GM19193 (cell line): ENCODE measurements around the gene TMEM63C.

ENCODE experiments used
- POLR2A ChIP-seq: IDR thresholded peaks from 4 replicates; pipeline ENCODE4 v1.6.1; 2011; ENCODE audit not compliant: insufficient read depth, insufficient read length; ENCODE audit errors: extremely low read depth

Gene TMEM63C

DNA sequence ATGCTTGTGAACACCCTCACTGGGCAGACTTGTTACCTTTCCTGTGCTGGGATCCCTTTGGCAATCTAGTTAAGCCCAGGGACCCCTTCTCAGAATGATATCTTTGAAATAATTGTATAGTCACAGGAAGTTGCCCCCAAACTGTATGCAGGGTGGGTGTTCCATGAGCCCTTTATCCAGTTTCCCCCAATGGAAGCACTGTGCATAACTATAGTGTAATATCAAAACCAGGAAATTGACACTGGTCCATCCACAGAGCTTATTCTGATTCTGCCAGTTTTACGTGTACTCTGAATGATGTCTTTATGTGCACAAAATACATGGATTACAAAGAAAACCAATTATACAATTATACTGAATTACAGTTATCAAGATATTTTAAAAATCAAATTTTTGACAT lies 65.2 kb downstream of the TMEM63C start:
- no peak for TF ChIP-seq POLR2A

DNA sequence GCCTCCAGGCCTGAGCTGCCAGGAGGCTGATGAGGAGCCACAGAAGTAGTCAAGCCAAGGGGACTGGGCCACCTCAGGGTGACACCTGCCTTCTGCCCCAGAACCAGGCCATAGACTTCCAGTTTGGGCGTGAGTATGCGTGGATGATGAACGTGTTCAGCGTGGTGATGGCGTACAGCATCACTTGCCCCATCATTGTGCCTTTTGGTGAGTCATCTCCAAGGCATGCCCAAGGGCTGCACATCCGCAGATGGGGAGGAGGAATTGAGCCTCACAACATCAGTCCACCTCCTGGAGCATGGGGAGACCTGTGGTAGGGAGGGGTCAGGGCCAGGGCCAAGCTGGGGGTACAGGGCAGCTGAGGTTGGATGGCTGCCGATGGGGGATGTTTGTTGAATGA lies 67.1 kb downstream of the TMEM63C start:
- TF ChIP-seq POLR2A: no peak

DNA sequence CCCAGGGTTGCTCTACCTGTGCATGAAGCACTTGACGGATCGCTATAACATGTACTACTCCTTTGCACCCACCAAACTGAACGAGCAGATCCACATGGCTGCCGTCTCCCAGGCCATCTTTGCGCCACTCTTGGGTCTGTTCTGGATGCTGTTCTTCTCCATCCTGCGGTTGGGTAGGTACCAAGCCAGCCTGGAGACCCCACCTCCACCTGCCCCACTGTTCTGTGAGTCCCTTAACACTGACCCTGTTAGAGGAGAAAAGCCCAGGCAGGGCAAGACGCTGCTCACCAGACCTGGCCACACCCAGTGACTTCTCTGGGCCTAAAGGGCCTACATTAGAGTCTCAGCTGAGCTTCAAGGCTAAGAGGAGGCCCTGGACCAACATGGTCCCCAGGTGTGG lies 67.7 kb downstream of the TMEM63C start:
- TF ChIP-seq POLR2A: no peak

DNA sequence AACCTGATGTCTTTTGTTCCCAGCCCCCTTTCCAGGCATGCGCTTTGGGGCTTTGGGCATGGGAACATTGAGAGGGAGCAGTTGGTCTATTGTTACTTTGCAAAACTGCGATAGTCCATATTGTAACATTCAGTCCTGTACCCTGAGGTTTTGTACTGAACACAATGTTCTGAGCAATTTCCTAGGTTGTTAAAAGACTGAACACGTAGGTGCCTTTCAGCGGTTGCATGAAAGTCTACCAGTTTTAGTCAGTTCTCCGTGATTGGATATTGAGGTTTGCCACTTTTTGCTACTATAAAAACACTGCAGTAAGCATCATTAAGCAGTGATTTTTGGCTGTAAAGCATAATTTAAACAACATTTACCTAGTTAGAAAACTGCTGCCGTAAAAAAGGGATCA lies 69.3 kb downstream of the TMEM63C start:
- TF ChIP-seq POLR2A: no peak

DNA sequence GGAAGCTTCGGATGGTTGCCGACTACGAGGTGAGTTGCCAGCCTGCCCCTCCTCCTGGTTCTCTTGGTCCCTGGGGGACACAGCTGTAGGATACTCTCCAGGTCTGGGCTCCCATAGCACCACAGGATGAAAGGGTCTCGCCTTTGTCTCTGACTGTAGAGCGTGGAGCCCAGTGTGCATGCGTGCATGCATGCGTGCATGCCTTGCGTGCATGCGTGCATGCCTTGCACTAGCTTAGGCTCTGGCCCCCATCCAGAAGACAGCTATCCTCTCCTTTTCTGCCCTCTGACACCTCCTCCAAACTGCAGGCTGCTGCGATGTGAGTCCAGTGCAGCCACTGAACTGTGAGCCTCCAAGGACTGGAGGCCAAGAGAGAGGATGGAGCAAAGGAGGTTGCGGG lies 70.3 kb downstream of the TMEM63C start:
- no peak for TF ChIP-seq POLR2A

DNA sequence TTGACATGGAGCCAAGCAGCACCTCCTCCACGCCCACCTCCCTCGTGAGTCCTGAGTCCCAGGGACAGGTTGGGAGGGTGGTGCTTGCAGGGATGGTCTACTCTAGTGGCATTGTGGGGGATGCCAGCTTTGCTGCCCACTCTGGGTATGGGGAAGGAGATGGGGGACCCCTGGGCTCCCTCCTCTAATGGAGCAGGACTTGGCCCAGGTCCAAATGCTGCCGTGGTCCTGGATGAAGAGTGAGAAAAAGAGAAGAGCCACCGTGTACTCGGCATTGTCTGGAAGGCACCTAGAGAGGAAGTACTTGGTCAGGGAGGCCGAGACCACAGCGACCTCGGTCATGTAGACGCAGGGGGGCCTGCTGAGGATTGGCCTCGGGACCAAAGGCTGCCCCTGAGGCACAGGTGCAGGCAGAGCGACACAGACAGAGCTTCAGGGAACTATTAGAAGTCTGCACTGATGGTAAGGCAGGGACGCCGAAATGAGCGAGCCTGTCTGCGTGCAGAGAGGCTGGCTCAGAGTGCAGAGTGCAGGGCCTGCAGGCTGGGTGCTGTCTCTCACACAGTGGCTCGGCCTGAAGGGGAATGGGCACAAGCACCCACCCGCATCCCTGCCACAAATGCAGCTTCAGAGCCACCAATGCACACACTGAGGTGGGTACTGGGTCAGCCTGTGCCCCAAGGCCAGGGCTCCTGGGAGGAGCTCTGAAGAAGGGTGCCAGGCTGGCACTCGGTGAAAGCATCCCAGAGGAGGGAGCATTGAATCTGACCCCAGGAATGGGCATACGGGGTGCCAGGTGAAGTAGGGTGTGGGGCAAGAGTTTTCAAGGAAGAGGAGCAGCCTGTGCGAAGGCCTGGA lies 72.0 kb downstream of the TMEM63C start:
- no peak for TF ChIP-seq POLR2A

DNA sequence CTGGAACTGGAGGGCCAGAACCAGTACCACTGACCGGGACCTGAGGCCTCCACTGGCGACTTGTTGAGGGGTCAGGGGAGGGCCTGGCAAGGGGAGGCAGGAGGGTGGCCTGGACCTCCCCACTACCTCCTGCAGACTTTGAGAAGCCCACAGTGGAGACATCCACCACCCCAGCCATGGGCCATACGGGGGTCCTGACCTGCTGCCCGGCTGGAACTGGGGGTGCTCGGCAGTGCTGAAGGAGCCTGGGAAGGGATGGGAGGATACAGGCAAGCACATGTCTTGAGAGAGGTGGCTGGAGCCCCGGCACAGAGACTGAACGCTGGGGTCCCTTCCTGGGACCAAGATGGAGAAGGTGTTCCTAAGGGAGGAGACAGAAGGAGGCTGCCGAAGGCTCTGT lies 75.1 kb downstream of the TMEM63C start:
- no peak for TF ChIP-seq POLR2A

DNA sequence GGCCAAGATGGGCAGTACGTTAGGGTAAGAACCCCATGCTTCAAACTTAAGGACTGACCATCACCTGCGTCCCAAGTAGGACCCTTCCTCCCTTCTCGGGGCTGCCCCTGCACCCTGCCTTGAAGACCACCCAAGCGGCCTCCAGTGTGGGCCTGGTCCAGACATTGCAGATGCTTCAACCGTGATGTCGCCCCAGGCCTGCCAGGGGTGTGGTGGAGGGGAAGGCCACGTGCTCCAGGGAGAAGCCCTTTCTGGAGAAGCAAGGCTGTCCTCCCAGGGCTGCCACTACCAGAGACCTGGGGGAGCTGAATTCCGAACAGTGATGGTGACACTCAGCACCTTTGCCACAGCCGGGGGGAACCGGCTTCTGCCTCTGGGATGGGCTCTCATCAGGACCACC lies 76.1 kb downstream of the TMEM63C start:
- TF ChIP-seq POLR2A: no peak

DNA sequence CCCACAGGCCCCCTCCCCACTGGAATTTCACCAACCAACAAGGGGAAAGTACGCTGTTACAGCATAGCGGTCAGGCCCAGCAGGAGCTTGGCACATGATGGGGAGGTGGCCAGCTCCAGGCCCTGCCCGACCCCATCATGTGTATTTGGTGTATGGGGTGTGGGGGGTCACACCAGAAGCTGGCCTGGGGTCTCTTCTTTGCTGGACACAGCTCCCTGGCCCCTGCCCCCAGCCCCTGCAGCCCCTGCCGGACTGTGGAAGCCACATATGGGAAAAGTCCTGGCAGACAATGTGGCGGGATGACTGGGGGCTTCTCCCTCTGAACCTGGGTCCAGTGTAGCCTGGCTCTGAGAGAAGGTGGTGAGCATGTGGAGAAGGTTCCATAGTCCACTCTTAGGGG lies 77.0 kb downstream of the TMEM63C start:
- TF ChIP-seq POLR2A: no peak

DNA sequence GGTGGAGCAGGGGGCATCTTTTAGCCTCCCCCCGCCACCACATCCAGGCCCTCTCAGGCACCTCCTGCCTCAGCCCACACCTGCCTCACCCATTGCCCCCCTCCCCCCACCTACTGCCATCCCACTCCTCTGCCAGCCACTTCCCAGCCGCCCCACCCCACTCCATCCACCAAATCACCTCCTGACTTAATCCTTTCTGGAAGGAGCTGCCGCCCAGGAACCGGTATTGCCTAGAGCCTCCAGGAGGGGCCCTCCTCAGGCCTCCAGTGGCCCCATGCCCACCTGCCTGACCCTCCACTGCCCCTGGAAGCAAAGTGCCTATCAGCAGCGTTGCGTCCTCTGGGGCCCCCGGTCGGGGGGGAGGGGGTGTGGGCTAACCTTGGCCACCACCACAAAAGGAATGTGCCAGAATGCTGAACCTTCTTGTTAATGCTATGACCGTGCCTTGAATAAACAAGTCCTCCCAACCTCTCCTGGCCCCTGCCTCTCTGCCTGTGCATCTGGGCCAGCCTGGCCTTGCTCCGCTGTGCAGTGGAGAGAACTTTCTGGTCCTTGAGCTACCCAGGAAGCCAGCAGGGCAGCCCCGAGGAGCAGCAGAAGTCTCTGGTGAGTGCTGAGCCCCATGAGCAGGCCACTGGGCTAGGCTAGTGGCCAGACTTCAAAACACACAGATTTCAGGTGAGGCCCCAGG lies 77.6 kb downstream of the TMEM63C start:
- TF ChIP-seq POLR2A: no peak

DNA sequence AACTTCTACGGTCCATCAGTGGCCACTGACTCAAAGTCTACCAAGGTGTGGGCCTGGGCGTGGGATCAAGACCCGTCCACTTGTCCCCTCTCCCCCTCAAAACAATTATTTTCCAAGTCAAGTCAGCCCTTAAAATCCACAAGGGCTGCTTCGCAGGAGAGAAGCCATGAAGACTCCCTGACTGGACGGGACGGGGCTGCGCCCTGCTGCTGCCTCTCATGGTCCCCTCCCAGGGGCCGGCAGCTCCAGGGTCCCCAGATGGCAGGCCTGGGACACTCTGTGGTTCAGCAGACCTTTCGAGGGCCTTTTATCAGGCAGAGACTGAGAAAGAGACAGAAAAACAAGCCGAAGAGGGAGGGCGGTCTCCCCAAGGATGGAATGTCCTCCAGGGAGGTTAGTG lies 78.6 kb downstream of the TMEM63C start:
- no peak for TF ChIP-seq POLR2A

DNA sequence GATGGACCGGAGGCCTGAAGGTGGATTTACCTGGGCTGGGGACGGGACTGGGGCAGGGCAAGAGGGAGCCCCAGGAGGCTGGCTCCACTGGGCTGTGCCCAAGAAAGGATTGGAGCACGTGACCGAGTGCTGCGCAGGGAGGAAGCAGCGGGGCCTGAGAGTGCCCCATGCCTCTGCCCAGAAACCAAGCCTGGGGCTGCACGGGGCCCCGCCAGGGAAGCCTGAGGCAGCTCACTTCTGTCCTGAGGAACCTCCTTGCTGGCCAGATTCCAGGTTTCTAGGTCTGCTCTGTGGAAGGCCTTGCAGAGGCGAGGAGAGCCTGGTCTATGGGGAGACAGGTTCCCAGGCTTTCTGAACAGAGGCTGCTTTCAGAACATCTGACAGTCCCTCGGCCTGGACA lies 79.0 kb downstream of the TMEM63C start:
- no peak for TF ChIP-seq POLR2A

DNA sequence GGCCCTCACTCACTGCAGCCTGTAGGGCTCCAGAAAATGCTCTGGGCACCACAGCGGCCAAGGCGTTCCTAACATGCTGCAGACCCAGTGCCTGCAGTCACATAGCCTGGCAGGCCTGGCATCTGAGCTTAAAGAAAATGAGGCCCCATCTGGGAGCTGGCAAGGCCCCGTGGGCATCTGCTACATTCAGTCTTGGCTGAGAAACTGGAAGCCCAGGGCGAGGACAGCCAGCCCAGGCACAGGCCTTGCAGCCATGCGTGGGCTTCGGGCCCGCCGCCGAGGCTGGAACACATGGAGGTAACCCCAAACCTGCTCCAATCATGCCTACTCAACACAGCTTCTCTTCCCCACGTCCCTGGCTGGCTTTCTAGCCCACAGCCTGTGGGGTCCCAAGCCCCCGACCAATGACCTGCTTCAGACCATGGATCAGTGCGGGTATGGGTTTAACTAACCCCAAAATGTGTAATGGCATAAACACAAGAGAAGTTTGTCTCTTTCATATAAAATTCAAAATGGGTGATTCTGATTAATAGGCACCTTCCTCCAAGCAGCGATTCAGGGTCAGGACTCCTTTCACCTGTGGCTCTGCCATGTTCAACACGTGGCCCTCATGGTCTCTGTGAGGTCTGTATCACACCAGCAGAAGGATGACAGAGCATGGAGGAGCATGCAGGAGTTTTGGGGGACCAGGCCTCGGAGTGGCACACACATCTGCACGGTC lies 83.0 kb downstream of the TMEM63C start:
- no peak for TF ChIP-seq POLR2A

DNA sequence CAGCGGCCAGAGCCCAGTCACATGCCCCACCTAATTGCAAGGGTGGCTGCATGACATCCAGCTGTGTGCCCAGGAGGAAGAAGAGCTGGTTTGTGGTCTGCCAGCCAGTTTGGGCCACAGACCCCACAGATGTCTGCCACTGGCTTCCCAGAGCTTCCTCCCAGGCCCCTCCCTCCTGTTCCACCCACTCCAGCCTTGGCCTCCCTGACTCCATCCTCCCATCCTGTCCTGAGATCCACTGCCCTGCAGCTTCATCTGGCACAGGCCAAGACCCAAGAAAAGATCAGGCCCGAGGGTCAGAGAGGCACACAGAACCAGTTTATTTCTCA lies 83.6 kb downstream of the TMEM63C start:
- TF ChIP-seq POLR2A: no peak

DNA sequence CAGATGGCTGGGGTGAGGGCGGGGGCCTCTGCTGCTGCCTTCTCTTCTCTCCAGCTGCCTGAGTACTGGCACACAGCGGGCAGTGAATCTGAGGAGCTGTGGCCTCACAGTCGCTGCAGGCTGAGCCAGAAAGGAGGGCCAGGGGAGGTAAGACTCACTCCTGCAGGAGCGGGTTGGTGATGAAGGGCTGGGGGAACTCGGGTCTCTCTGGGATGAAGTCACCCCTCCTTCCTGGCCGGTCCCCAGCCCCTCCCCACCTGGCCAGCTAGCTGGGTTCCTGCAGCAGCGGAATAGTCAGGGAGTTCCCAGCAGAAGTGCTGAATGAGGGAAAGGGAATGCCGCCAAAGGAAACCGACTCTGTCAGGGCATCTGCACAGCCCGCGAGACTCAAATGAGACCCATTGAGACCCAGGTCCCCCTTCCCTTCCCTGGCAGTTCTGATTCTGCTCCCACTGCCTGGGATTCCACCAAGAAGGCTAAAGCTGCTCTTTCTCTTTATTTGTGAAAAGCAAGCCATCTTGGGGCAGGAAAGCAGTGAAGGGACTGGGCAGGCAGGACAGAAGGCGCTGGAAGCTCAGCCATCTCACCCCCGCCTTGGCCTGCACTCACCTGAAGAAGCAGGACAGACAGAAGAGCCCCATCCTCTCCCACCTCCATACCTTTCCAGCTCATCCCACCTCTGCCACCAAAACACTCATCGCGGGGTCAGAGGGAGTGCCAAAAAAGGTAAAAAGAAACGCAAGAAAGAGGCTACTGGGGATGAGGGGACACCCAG lies 84.2 kb downstream of the TMEM63C start:
- no peak for TF ChIP-seq POLR2A

DNA sequence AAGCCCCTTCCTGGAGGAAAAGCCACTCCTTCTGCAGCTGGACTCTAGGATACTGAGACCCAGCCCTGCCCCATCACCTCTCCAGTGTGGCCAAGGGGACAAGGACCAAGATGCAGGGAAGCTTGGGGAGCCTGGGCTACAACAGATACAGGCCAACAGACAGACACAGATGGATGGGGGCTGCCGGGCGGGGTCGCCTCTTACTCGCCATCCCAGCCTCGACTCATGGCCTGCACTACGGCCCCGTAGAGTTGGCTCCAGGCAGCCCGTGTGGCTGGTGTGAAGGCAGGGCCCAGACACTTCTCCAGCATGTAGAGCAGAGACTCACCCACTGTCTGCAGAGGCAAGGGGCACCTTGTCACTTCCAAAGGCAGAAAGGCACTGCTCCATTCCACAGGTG lies 84.7 kb downstream of the TMEM63C start:
- TF ChIP-seq POLR2A: no peak
